ENCODE results near the gene ZNF407. TPM values are rescaled to one million over a fixed set of nuclear protein-coding genes. Genes with fewer than 3 reads are reported as not detected.

ZNF407 gene
- total and polyA plus RNA-seq, 7 donors: 2.4 to 10.2 (median 7.9) TPM

DNA sequence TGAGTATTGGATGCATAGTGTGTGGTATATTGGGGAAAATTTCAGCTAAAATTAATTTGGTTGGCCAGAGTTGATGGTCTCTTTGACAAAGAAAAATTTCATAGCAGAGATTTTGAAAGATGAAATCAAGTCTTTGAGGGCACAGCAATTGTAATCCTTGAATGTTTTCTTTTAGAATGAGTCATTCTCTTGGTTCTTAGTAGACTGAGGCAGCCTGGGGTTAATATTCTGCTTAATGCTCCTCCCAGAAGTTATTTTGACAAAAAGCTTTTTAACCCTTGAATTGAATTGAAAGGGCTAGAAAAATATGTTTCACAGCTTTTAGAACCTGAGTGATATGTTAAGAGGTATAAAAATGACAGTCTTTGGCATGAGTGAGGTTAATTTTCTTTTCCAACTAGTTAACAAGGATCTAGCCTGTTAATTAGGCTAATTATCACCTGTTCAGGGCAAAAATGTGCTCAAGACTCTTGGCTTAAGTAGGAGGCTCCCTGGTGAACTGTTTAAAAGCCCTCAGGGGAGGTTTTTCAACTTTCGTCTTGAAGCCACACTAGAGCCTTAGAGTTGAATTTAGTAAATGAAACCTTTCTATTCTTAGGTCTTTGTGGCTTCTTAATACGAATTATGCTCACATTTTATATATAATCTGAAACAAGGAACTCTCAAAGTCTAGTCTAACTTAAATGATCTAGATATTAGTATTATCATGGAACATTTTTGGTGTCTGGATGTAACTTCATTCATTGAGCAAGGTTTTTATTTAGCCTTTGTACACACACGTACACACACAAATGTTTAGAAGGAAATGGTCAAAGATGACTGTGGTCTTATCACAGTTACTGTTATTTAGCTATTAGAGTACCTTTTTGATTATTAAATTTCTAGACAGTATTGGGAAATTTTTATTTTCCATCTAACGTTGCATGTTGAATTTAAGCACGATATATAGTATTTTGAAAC, 272.5 kb downstream of the ZNF407 start:
- intact Hi-C loops (cut with DNase I): no loop called here
- DNase-seq (no peak), ATAC-seq (no peak)
- H3K4me3 ChIP-seq: no peak overlapping the region
- no peaks in the 10 kb centered on the region for H3K27me3 ChIP-seq (ENCODE audit: insufficient read depth in 3 of 3, low read length in 2 of 3)
- H3K9me3 ChIP-seq: no peaks in the 10 kb centered on the region
- TF ChIP-seq, protein P1, sequence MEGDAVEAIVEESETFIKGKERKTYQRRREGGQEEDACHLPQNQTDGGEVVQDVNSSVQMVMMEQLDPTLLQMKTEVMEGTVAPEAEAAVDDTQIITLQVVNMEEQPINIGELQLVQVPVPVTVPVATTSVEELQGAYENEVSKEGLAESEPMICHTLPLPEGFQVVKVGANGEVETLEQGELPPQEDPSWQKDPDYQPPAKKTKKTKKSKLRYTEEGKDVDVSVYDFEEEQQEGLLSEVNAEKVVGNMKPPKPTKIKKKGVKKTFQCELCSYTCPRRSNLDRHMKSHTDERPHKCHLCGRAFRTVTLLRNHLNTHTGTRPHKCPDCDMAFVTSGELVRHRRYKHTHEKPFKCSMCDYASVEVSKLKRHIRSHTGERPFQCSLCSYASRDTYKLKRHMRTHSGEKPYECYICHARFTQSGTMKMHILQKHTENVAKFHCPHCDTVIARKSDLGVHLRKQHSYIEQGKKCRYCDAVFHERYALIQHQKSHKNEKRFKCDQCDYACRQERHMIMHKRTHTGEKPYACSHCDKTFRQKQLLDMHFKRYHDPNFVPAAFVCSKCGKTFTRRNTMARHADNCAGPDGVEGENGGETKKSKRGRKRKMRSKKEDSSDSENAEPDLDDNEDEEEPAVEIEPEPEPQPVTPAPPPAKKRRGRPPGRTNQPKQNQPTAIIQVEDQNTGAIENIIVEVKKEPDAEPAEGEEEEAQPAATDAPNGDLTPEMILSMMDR (IDR thresholded peaks at IDR 0.05): no peak
- 81 to 89% (median 83%) methylated on average over 5 of the region's 5 CpGs for whole genome bisulfite sequencing, 3 donors
- H3K4me1 ChIP-seq: no peaks in the 10 kb centered on the region
- H3K27ac ChIP-seq: no peak overlapping the region
- H3K36me3 ChIP-seq (ENCODE audit: insufficient read depth in 1 of 2, low read depth in 1 of 2): no peaks in the 10 kb centered on the region

DNA sequence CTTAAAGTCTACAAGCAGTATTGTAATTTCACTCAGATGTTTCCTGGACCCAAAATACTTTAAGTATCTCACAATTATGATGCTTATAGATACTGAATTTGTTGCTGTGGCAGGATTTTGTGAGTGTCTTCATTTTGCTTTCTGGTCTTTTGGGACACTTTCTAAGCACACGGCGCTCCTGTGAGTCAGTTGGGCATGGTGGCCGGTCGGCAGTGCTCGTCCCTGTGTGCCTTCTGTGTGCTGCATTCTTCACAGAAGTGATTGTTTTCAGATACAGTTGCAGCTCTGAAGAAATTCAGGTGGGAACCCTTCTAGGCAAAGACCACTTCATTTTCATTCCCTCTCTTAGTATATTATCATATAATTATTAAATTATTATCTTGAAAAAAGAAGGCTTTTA, 273.3 kb downstream of the ZNF407 start:
- TF ChIP-seq, protein P1 (IDR thresholded peaks at IDR 0.05): no peak
- H3K4me3 ChIP-seq: no peak overlapping the region
- WGBS, 3 donors: 92 to 95% (median 94%) methylated on average over 5 of the region's 5 CpGs
- H3K27me3 ChIP-seq (ENCODE audit: insufficient read depth in 3 of 3, low read length in 2 of 3): no peaks in the 10 kb centered on the region
- intact Hi-C loops (cut with DNase I): no loop called here
- DNase-seq (no peak), ATAC-seq (no peak)
- no peaks in the 10 kb centered on the region for H3K36me3 ChIP-seq (ENCODE audit: insufficient read depth in 1 of 2, low read depth in 1 of 2)
- no peaks in the 10 kb centered on the region for H3K9me3 ChIP-seq
- no peaks in the 10 kb centered on the region for H3K4me1 ChIP-seq
- H3K27ac ChIP-seq: no peak overlapping the region

DNA sequence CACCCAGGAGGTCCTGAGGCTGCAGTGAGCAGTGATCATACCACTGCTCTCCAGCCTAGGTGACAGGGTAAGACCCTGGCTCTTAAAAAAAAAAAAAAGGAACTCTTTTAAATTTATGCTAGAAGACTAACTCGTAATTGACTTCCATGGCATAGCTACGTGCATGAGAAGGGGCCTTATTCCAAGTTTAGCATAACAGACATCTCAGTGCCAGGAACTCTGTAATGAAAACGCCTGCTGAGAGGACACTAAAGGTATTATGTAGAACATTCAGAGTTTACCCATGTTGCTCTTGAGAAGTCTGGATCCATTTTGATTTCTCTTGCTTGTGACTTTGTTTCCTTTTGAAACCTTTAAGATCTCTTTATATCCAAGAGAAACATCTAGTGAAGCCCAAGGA, 276.0 kb downstream of the ZNF407 start:
- TF ChIP-seq, protein P1 (IDR thresholded peaks at IDR 0.05): no peak
- no peaks in the 10 kb centered on the region for H3K27me3 ChIP-seq (ENCODE audit: insufficient read depth in 3 of 3, low read length in 2 of 3)
- H3K4me1 ChIP-seq: no peaks in the 10 kb centered on the region
- H3K27ac ChIP-seq: no peak overlapping the region
- no peaks in the 10 kb centered on the region for H3K36me3 ChIP-seq (ENCODE audit: insufficient read depth in 1 of 2, low read depth in 1 of 2)
- intact Hi-C loops (cut with DNase I): no loop called here
- no peak for ATAC-seq
- WGBS, 3 donors: 50 to 76% (median 60%) methylated on average over 3 of the region's 3 CpGs
- DNase-seq: no peak
- H3K4me3 ChIP-seq: no peak overlapping the region
- H3K9me3 ChIP-seq: no peaks in the 10 kb centered on the region

DNA sequence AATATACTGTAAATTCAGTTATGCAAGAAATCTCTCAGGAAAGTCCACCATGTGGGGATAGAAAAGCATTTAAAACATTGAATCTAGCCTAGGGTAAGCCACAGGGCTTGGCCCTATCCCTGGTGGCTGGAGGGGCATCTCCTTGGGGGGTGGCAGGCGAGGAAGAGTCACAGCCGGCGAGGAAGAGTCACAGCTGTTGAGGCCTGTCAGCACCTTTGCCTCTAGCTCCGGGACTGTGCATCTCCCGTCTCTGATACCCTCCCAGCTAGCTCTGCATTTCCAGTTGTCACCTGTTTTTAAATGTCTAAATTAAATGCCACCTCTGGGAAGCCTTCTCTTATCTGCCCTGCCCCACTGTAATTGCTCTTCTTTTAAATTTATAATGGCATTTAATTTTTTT, 276.7 kb downstream of the ZNF407 start:
- ATAC-seq (no peak), DNase-seq (no peak)
- WGBS, 3 donors: 71 to 82% (median 73%) methylated on average over 5 of the region's 5 CpGs
- no peak overlapping the region for H3K4me3 ChIP-seq
- no peaks in the 10 kb centered on the region for H3K36me3 ChIP-seq (ENCODE audit: insufficient read depth in 1 of 2, low read depth in 1 of 2)
- intact Hi-C loops (cut with DNase I): no loop called here
- no peaks in the 10 kb centered on the region for H3K9me3 ChIP-seq
- TF ChIP-seq, protein P1 (IDR thresholded peaks at IDR 0.05): no peak
- no peak overlapping the region for H3K27ac ChIP-seq
- no peaks in the 10 kb centered on the region for H3K4me1 ChIP-seq
- H3K27me3 ChIP-seq (ENCODE audit: insufficient read depth in 3 of 3, low read length in 2 of 3): no peaks in the 10 kb centered on the region

All from psoas muscle (tissue), 8 donors.